GM23338 (cell line): ENCODE results near the gene SNAP47. TPM values are rescaled to one million over a fixed set of nuclear protein-coding genes. Genes with fewer than 3 reads are reported as not detected.

Source experiments
- ATAC-seq: fragments of 200-7000 bp; cut with Tn5 transposase; 3 replicates; pipeline ENCODE4 v1.9.1; 2020
- DNase-seq: peaks from one replicate; pipeline ENCODE4 v3.0.0-alpha.2; 2015; ENCODE audit warnings: low spot score
- H2AFZ ChIP-seq: fragments of 200-600 bp; sonication (generic); 2 replicates; pipeline ENCODE4 v1.8.0; 2016; ENCODE audit warnings: antibody characterized with exemption, mild to moderate bottlenecking, moderate library complexity
- H3F3A ChIP-seq: fragments of 200-600 bp; sonication (generic); replicated peaks from 2 replicates; pipeline ENCODE4 v1.8.0; 2017; ENCODE audit warnings: antibody characterized with exemption, mixed run types, low read depth
- H3K27ac ChIP-seq: fragments of 200-600 bp; sonication (generic); 2 replicates; pipeline ENCODE4 v1.6.1; 2016; ENCODE audit warnings: low read depth
- H3K27me3 ChIP-seq: fragments of 200-600 bp; sonication (generic); 2 replicates; pipeline ENCODE4 v1.8.0; 2016; ENCODE audit warnings: mild to moderate bottlenecking, mixed run types, moderate library complexity; ENCODE audit not compliant: insufficient read depth
- H3K36me3 ChIP-seq: fragments of 200-600 bp; sonication (generic); 2 replicates; pipeline ENCODE4 v1.8.0; 2016; ENCODE audit warnings: mild to moderate bottlenecking; ENCODE audit not compliant: insufficient read depth
- H3K4me1 ChIP-seq: fragments of 200-600 bp; sonication (generic); 2 replicates; pipeline ENCODE4 v1.8.0; 2016; ENCODE audit warnings: mild to moderate bottlenecking, moderate library complexity; ENCODE audit not compliant: insufficient read depth
- H3K4me2 ChIP-seq: fragments of 200-600 bp; sonication (generic); 2 replicates; pipeline ENCODE4 v1.7.1; 2017; ENCODE audit warnings: mixed run types
- H3K4me3 ChIP-seq: fragments of 200-600 bp; sonication (generic); 2 replicates; pipeline ENCODE4 v1.6.1; 2016; ENCODE audit warnings: mixed run types
- H3K79me2 ChIP-seq: fragments of 200-600 bp; sonication (generic); replicated peaks from 2 replicates; pipeline ENCODE4 v1.8.0; 2017; ENCODE audit warnings: mild to moderate bottlenecking; ENCODE audit not compliant: insufficient read depth
- H3K9me2 ChIP-seq: fragments of 200-600 bp; sonication (generic); 2 replicates; pipeline ENCODE4 v1.8.0; 2017; ENCODE audit not compliant: insufficient read depth
- H4K20me1 ChIP-seq: fragments of 200-600 bp; sonication (generic); replicated peaks from 2 replicates; pipeline ENCODE4 v1.8.0; 2017; ENCODE audit warnings: mild to moderate bottlenecking; ENCODE audit not compliant: insufficient read depth
- H3K27ac Mint-ChIP-seq: 2 replicates; pipeline ENCODE4 v1.8.0; 2020; ENCODE audit warnings: inconsistent platforms, mild to moderate bottlenecking, moderate library complexity, mixed read lengths
- H3K27me3 Mint-ChIP-seq: 3 replicates; pipeline ENCODE4 v1.8.0; 2022; ENCODE audit warnings: low read depth, mild to moderate bottlenecking, moderate library complexity, mixed read lengths, inconsistent platforms; ENCODE audit not compliant: insufficient read depth, poor library complexity
- H3K36me3 Mint-ChIP-seq: 3 replicates; pipeline ENCODE4 v1.8.0; 2021; ENCODE audit warnings: low read depth, mild to moderate bottlenecking, inconsistent platforms, moderate library complexity, mixed read lengths
- H3K4me1 Mint-ChIP-seq: 3 replicates; pipeline ENCODE4 v1.8.0; 2020; ENCODE audit warnings: mild to moderate bottlenecking, inconsistent platforms, mixed read lengths
- H3K4me3 Mint-ChIP-seq: 3 replicates; pipeline ENCODE4 v1.8.0; 2021; ENCODE audit warnings: moderate library complexity, mild to moderate bottlenecking, inconsistent platforms, mixed read lengths
- H3K9me3 Mint-ChIP-seq: 3 replicates; pipeline ENCODE4 v1.8.0; 2020; ENCODE audit warnings: moderate library complexity, mild to moderate bottlenecking, inconsistent platforms, mixed read lengths
- CREB1 ChIP-seq: fragments of 250-450 bp; sonication (Bioruptor Pico); IDR thresholded peaks from 2 replicates; pipeline ENCODE4 v1.5.0; 2020; ENCODE audit warnings: low read depth, mild to moderate bottlenecking, moderate library complexity
- EZH2 ChIP-seq: fragments of 200-600 bp; sonication (generic); IDR thresholded peaks from one replicate; pipeline ENCODE4 v1.8.0; 2017; ENCODE audit warnings: antibody characterized with exemption, mild to moderate bottlenecking, low read depth; ENCODE audit not compliant: unreplicated experiment
- EZH2phosphoT487 ChIP-seq: fragments of 200-600 bp; sonication (generic); IDR thresholded peaks from one replicate; pipeline ENCODE4 v1.8.1; 2018; ENCODE audit warnings: antibody characterized with exemption; ENCODE audit not compliant: unreplicated experiment
- JUNB ChIP-seq: IDR thresholded peaks from one replicate; pipeline ENCODE4 v1.6.1; 2016; ENCODE audit warnings: antibody characterized with exemption; ENCODE audit not compliant: unreplicated experiment
- NANOG ChIP-seq: IDR thresholded peaks from 2 replicates; pipeline ENCODE4 v1.6.1; 2016; ENCODE audit warnings: antibody characterized with exemption, borderline replicate concordance
- POLR2AphosphoS5 ChIP-seq: IDR thresholded peaks from 2 replicates; pipeline ENCODE4 v1.6.1; 2016; ENCODE audit warnings: antibody characterized with exemption, low read depth
- STAT1 ChIP-seq: IDR thresholded peaks from one replicate; pipeline ENCODE4 v1.6.1; 2016; ENCODE audit warnings: antibody characterized with exemption; ENCODE audit not compliant: unreplicated experiment
- ZNF114 ChIP-seq: fragments of 250-450 bp; sonication (Bioruptor Pico); IDR thresholded peaks from 2 replicates; pipeline ENCODE4 v1.5.0; 2020; ENCODE audit warnings: mild to moderate bottlenecking, moderate library complexity
- ZNF331 ChIP-seq: fragments of 250-450 bp; sonication (Bioruptor Pico); IDR thresholded peaks from 2 replicates; pipeline ENCODE4 v1.5.0; 2020; ENCODE audit warnings: low read depth, mild to moderate bottlenecking, moderate library complexity
- polyA plus RNA-seq: library from polyadenylated mRNA; unstranded; fragments of >200 nt; fragmentation: Nextera tagmentation; extraction: Ambion mirVana; gene quantifications from 2 replicates; pipeline ENCODE4 v1.2.1, GENCODE V29; 2016
- total RNA-seq: library from RNA; depleted of rRNA; stranded (reverse); fragments of >200 nt; shearing (Covaris generic); gene quantifications from 2 replicates; pipeline ENCODE4 v1.2.3, GENCODE V29; 2014
- TF ChIP-seq, protein P1 (sequence below): IDR thresholded peaks from 2 replicates; pipeline ENCODE4 v1.6.1; 2016; ENCODE audit warnings: antibody characterized with exemption
- TF ChIP-seq, protein P2 (sequence below), 2 experiments: fragments of 200-600 bp in 1 of 2; sonication (generic) in 1 of 2; conservative IDR thresholded peaks; 2 replicates each; pipeline versions ENCODE4 v1.5.1 to v1.6.1; 2016 to 2017; ENCODE audit warnings: antibody characterized with exemption in 2 of 2, low read depth in 2 of 2, mild to moderate bottlenecking in 2 of 2, moderate library complexity in 1 of 2
- TF ChIP-seq, protein P3 (sequence below): IDR thresholded peaks from one replicate; pipeline ENCODE4 v1.6.1; 2018; ENCODE audit warnings: antibody characterized with exemption; ENCODE audit not compliant: unreplicated experiment
- TF ChIP-seq, protein P4 (sequence below): fragments of 250-450 bp; sonication (Bioruptor Pico); IDR thresholded peaks from 2 replicates; pipeline ENCODE4 v1.5.0; 2020; ENCODE audit warnings: mild to moderate bottlenecking, moderate library complexity

The SNAP47 gene
- total and polyA plus RNA-seq, 2 experiments from 2014 or later, result 19.5 to 51.8 TPM

DNA sequence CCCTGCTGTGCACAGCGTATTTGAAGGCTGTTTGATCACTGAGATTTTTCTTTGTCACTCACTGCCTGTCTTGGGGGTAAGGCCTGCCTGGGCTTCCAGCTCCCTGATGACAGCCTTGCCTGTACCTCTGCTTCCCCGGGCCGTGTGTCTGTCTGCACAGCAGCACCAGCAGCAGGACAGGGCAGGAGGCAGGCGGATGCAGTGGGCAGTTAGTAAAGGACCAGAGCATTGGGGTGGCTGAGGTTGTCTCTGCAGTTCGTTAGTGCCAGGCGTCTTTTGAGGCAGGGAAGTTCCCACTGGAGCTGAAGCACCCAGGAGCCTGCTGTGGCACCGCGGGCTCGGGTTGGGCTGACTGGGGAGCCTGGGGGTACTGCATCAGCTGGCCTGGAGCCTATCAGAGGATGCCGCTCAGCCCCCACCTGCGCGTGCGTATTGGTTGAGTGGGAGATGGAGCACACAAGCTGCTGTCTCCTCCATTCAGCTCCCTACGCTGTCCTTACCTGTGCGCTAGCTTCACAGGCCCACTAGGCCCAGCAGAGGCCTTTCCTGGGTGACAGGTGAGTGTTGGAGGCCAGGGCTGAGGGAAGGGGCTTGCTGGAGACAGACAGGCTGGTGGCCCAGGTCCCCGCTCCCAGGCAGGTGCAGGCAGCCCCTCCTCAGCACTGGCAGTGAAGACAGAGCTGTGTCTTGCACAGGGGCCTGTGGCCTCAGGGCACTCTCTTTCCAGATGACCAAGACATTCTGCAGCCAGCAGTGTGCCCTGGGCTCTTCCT, 28.2 kb downstream of the SNAP47 start:
- H3K36me3 Mint-ChIP-seq, result peaks cover 48% of the 10 kb centered on the region
- H3K36me3 ChIP-seq, result peaks cover 5% of the 10 kb centered on the region; the same call in 1 of the 2 replicates
- H3K4me1 Mint-ChIP-seq, result no peaks in the 10 kb centered on the region; the same call in 2 of the 3 replicates
- ATAC-seq (no peak), DNase-seq (no peak)
- H3K27ac Mint-ChIP-seq, result peak overlapping the region; percentile 68; the same call in 1 of the 2 replicates
- TF ChIP-seq JUNB, result no peak
- TF ChIP-seq NANOG, result no peak
- TF ChIP-seq ZNF114 (CRISPR knock-in tag), result no peak
- TF ChIP-seq, protein P1, sequence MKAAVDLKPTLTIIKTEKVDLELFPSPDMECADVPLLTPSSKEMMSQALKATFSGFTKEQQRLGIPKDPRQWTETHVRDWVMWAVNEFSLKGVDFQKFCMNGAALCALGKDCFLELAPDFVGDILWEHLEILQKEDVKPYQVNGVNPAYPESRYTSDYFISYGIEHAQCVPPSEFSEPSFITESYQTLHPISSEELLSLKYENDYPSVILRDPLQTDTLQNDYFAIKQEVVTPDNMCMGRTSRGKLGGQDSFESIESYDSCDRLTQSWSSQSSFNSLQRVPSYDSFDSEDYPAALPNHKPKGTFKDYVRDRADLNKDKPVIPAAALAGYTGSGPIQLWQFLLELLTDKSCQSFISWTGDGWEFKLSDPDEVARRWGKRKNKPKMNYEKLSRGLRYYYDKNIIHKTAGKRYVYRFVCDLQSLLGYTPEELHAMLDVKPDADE, result no peak
- TF ChIP-seq STAT1, result no peak
- no peak for TF ChIP-seq CREB1 (CRISPR knock-in tag)
- TF ChIP-seq EZH2phosphoT487, result no peak
- no peak for TF ChIP-seq EZH2
- TF ChIP-seq, protein P2, sequence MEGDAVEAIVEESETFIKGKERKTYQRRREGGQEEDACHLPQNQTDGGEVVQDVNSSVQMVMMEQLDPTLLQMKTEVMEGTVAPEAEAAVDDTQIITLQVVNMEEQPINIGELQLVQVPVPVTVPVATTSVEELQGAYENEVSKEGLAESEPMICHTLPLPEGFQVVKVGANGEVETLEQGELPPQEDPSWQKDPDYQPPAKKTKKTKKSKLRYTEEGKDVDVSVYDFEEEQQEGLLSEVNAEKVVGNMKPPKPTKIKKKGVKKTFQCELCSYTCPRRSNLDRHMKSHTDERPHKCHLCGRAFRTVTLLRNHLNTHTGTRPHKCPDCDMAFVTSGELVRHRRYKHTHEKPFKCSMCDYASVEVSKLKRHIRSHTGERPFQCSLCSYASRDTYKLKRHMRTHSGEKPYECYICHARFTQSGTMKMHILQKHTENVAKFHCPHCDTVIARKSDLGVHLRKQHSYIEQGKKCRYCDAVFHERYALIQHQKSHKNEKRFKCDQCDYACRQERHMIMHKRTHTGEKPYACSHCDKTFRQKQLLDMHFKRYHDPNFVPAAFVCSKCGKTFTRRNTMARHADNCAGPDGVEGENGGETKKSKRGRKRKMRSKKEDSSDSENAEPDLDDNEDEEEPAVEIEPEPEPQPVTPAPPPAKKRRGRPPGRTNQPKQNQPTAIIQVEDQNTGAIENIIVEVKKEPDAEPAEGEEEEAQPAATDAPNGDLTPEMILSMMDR (conservative IDR thresholded peaks at IDR 0.05; ENCODE audit: low read depth in 2 of 2), result no peak
- TF ChIP-seq, protein P3, sequence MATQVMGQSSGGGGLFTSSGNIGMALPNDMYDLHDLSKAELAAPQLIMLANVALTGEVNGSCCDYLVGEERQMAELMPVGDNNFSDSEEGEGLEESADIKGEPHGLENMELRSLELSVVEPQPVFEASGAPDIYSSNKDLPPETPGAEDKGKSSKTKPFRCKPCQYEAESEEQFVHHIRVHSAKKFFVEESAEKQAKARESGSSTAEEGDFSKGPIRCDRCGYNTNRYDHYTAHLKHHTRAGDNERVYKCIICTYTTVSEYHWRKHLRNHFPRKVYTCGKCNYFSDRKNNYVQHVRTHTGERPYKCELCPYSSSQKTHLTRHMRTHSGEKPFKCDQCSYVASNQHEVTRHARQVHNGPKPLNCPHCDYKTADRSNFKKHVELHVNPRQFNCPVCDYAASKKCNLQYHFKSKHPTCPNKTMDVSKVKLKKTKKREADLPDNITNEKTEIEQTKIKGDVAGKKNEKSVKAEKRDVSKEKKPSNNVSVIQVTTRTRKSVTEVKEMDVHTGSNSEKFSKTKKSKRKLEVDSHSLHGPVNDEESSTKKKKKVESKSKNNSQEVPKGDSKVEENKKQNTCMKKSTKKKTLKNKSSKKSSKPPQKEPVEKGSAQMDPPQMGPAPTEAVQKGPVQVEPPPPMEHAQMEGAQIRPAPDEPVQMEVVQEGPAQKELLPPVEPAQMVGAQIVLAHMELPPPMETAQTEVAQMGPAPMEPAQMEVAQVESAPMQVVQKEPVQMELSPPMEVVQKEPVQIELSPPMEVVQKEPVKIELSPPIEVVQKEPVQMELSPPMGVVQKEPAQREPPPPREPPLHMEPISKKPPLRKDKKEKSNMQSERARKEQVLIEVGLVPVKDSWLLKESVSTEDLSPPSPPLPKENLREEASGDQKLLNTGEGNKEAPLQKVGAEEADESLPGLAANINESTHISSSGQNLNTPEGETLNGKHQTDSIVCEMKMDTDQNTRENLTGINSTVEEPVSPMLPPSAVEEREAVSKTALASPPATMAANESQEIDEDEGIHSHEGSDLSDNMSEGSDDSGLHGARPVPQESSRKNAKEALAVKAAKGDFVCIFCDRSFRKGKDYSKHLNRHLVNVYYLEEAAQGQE, result no peak
- TF ChIP-seq, protein P4, sequence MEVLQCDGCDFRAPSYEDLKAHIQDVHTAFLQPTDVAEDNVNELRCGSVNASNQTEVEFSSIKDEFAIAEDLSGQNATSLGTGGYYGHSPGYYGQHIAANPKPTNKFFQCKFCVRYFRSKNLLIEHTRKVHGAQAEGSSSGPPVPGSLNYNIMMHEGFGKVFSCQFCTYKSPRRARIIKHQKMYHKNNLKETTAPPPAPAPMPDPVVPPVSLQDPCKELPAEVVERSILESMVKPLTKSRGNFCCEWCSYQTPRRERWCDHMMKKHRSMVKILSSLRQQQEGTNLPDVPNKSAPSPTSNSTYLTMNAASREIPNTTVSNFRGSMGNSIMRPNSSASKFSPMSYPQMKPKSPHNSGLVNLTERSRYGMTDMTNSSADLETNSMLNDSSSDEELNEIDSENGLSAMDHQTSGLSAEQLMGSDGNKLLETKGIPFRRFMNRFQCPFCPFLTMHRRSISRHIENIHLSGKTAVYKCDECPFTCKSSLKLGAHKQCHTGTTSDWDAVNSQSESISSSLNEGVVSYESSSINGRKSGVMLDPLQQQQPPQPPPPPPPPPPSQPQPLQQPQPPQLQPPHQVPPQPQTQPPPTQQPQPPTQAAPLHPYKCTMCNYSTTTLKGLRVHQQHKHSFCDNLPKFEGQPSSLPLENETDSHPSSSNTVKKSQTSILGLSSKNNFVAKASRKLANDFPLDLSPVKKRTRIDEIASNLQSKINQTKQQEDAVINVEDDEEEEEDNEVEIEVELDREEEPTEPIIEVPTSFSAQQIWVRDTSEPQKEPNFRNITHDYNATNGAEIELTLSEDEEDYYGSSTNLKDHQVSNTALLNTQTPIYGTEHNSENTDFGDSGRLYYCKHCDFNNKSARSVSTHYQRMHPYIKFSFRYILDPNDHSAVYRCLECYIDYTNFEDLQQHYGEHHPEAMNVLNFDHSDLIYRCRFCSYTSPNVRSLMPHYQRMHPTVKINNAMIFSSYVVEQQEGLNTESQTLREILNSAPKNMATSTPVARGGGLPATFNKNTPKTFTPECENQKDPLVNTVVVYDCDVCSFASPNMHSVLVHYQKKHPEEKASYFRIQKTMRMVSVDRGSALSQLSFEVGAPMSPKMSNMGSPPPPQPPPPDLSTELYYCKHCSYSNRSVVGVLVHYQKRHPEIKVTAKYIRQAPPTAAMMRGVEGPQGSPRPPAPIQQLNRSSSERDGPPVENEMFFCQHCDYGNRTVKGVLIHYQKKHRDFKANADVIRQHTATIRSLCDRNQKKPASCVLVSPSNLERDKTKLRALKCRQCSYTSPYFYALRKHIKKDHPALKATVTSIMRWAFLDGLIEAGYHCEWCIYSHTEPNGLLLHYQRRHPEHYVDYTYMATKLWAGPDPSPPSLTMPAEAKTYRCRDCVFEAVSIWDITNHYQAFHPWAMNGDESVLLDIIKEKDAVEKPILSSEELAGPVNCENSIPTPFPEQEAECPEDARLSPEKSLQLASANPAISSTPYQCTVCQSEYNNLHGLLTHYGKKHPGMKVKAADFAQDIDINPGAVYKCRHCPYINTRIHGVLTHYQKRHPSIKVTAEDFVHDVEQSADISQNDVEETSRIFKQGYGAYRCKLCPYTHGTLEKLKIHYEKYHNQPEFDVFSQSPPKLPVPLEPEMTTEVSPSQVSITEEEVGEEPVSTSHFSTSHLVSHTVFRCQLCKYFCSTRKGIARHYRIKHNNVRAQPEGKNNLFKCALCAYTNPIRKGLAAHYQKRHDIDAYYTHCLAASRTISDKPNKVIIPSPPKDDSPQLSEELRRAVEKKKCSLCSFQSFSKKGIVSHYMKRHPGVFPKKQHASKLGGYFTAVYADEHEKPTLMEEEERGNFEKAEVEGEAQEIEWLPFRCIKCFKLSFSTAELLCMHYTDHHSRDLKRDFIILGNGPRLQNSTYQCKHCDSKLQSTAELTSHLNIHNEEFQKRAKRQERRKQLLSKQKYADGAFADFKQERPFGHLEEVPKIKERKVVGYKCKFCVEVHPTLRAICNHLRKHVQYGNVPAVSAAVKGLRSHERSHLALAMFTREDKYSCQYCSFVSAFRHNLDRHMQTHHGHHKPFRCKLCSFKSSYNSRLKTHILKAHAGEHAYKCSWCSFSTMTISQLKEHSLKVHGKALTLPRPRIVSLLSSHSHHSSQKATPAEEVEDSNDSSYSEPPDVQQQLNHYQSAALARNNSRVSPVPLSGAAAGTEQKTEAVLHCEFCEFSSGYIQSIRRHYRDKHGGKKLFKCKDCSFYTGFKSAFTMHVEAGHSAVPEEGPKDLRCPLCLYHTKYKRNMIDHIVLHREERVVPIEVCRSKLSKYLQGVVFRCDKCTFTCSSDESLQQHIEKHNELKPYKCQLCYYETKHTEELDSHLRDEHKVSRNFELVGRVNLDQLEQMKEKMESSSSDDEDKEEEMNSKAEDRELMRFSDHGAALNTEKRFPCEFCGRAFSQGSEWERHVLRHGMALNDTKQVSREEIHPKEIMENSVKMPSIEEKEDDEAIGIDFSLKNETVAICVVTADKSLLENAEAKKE (CRISPR knock-in tag), result no peak
- no peak for TF ChIP-seq POLR2AphosphoS5
- TF ChIP-seq ZNF331 (CRISPR knock-in tag), result no peak
- H4K20me1 ChIP-seq, result peaks cover 4% of the 10 kb centered on the region
- H3K4me3 Mint-ChIP-seq, result no peak overlapping the region
- no peaks in the 10 kb centered on the region for H3K27me3 ChIP-seq
- H3K79me2 ChIP-seq, result 0 out of 2 replicates have a peak, but pooled peaks cover 11% of the 10 kb centered on the region
- H3K27ac ChIP-seq, result no peak overlapping the region
- H3K4me3 ChIP-seq, result no peak overlapping the region
- H2AFZ ChIP-seq, result no peak overlapping the region
- H3K4me1 ChIP-seq, result no peaks in the 10 kb centered on the region
- peaks cover 5% of the 10 kb centered on the region for H3K27me3 Mint-ChIP-seq
- H3K4me2 ChIP-seq, result no peak overlapping the region
- H3F3A ChIP-seq, result no peaks in the 10 kb centered on the region
- H3K9me3 Mint-ChIP-seq, result no peaks in the 10 kb centered on the region
- no peaks in the 10 kb centered on the region for H3K9me2 ChIP-seq
